Suppressor macrophage (primary cell): Measurements from ENCODE around the gene HIVEP2.

Experiments used
- DNase-seq, 4 experiments: peaks; one replicate each; pipeline ENCODE4 v3.0.0-alpha.2; 2020 to 2022

The HIVEP2 gene

GRCh38 chr6:142771162-142771561 lies 173.8 kb downstream of the HIVEP2 start:
- DNase-seq, result no peak

- no peak for DNase-seq
Observed at GRCh38 chr6:142765306-142765705, 179.7 kb downstream of the HIVEP2 start.

- DNase-seq, result no peak
Observed at GRCh38 chr6:142764311-142764710, 180.7 kb downstream of the HIVEP2 start.

GRCh38 chr6:142763205-142763604 lies 181.8 kb downstream of the HIVEP2 start:
- no peak for DNase-seq

- no peak for DNase-seq
Observed at GRCh38 chr6:142761756-142762155, 183.2 kb downstream of the HIVEP2 start.

- DNase-seq, result no peak
Observed at GRCh38 chr6:142760152-142760551, 184.8 kb downstream of the HIVEP2 start.

GRCh38 chr6:142758629-142759025 lies 186.3 kb downstream of the HIVEP2 start:
- DNase-seq, result no peak

GRCh38 chr6:142757852-142758628 lies 186.9 kb downstream of the HIVEP2 start:
- DNase-seq, result no peak

- peak in 1 of 4 experiments; percentile 9 for DNase-seq
Observed at GRCh38 chr6:142756215-142756630, 188.8 kb downstream of the HIVEP2 start.

GRCh38 chr6:142753196-142753595 lies 191.8 kb downstream of the HIVEP2 start:
- DNase-seq, result no peak

GRCh38 chr6:142752348-142752747 lies 192.6 kb downstream of the HIVEP2 start:
- DNase-seq, result no peak

GRCh38 chr6:142751452-142751851 lies 193.5 kb downstream of the HIVEP2 start:
- DNase-seq, result no peak

GRCh38 chr6:142750998-142751397 lies 194.0 kb downstream of the HIVEP2 start:
- no peak for DNase-seq

GRCh38 chr6:142749556-142749955 lies 195.4 kb downstream of the HIVEP2 start:
- DNase-seq, result no peak

GRCh38 chr6:142746524-142746923 lies 198.5 kb downstream of the HIVEP2 start:
- DNase-seq, result peak in 3 of 4 experiments; percentile 24 to 32 (median 25)

- DNase-seq, result no peak
Observed at GRCh38 chr6:142744836-142745235, 200.1 kb downstream of the HIVEP2 start.

GRCh38 chr6:142740449-142740848 lies 204.5 kb downstream of the HIVEP2 start:
- DNase-seq, result no peak

GRCh38 chr6:142738731-142739130 lies 206.2 kb downstream of the HIVEP2 start:
- DNase-seq, result no peak

GRCh38 chr6:142738035-142738396 lies 207.0 kb downstream of the HIVEP2 start:
- DNase-seq, result no peak

- DNase-seq, result peak; percentile 26 to 75 (median 66)
Observed at GRCh38 chr6:142737368-142738034, 207.5 kb downstream of the HIVEP2 start.

- no peak for DNase-seq
Observed at GRCh38 chr6:142735204-142735603, 209.8 kb downstream of the HIVEP2 start.

- no peak for DNase-seq
Observed at GRCh38 chr6:142732790-142733189, 212.2 kb downstream of the HIVEP2 start.

- DNase-seq, result no peak
Observed at GRCh38 chr6:142731611-142732010, 213.4 kb downstream of the HIVEP2 start.

GRCh38 chr6:142729618-142730017 lies 215.4 kb downstream of the HIVEP2 start:
- DNase-seq, result no peak
